Measurements from ENCODE around the gene C1orf210.

Gene C1orf210

GRCh38 chr1:43293896-43294760 lies 8.7 kb upstream of the C1orf210 start:
- no peak for DNase-seq (ENCODE audit: low read depth)

- DNase-seq (ENCODE audit: low read depth): no peak
Measured at GRCh38 chr1:43293176-43293575, 7.8 kb upstream of the C1orf210 start.

GRCh38 chr1:43292679-43293078 lies 7.3 kb upstream of the C1orf210 start:
- no peak for DNase-seq (ENCODE audit: low read depth)

- no peak for DNase-seq (ENCODE audit: low read depth)
Measured at GRCh38 chr1:43292216-43292615, 6.8 kb upstream of the C1orf210 start.

- no peak for DNase-seq (ENCODE audit: low read depth)
Measured at GRCh38 chr1:43288785-43289706, 3.7 kb upstream of the C1orf210 start.

GRCh38 chr1:43288058-43288784 lies 2.8 kb upstream of the C1orf210 start:
- no peak for DNase-seq (ENCODE audit: low read depth)

- no peak for DNase-seq (ENCODE audit: low read depth)
Measured at GRCh38 chr1:43286533-43286932, 1.2 kb upstream of the C1orf210 start.

GRCh38 chr1:43286115-43286514 lies 734 bp upstream of the C1orf210 start:
- no peak for DNase-seq (ENCODE audit: low read depth)

- no peak for DNase-seq (ENCODE audit: low read depth)
Measured at GRCh38 chr1:43284546-43285110, 753 bp downstream of the C1orf210 start.

- DNase-seq (ENCODE audit: low read depth): no peak
Measured at GRCh38 chr1:43284065-43284464, 1.3 kb downstream of the C1orf210 start.

GRCh38 chr1:43282220-43283195 lies 2.9 kb downstream of the C1orf210 start:
- DNase-seq (ENCODE audit: low read depth): no peak

GRCh38 chr1:43280692-43281091 lies 4.7 kb downstream of the C1orf210 start:
- no peak for DNase-seq (ENCODE audit: low read depth)

- no peak for DNase-seq (ENCODE audit: low read depth)
Measured at GRCh38 chr1:43279666-43280065, 5.7 kb downstream of the C1orf210 start.

- no peak for DNase-seq (ENCODE audit: low read depth)
Measured at GRCh38 chr1:43279161-43279560, 6.2 kb downstream of the C1orf210 start.

- no peak for DNase-seq (ENCODE audit: low read depth)
Measured at GRCh38 chr1:43277116-43277876, 8.1 kb downstream of the C1orf210 start.

- DNase-seq (ENCODE audit: low read depth): no peak
Measured at GRCh38 chr1:43276673-43277072, 8.7 kb downstream of the C1orf210 start.

- no peak for DNase-seq (ENCODE audit: low read depth)
Measured at GRCh38 chr1:43275826-43276620, 9.4 kb downstream of the C1orf210 start.

GRCh38 chr1:43274804-43275180 lies 10.6 kb downstream of the C1orf210 start:
- DNase-seq (ENCODE audit: low read depth): no peak

- DNase-seq (ENCODE audit: low read depth): no peak
Measured at GRCh38 chr1:43274125-43274803, 11.1 kb downstream of the C1orf210 start.

All from stimulated activated CD8-positive, alpha-beta memory T cell treated with anti-CD3 and anti-CD28 coated beads, Interleukin-12 subunit alpha, Interleukin-12 subunit beta, amount 100 ng/mL, for 1 hour (primary cell).